LNCaP clone FGC (cell line): ENCODE data around the gene LYPD6.

ENCODE experiments used
- DNase-seq: peaks from one replicate; pipeline ENCODE4 v3.0.0-alpha.2; 2011; ENCODE audit warnings: low read depth
- H3K4me3 ChIP-seq: 2 replicates; pipeline ENCODE4 v1.5.1; 2011; ENCODE audit warnings: mild to moderate bottlenecking, low read depth, low read length, control low read depth
- CTCF ChIP-seq: IDR thresholded peaks from 2 replicates; pipeline ENCODE4 v1.5.1; 2012; ENCODE audit warnings: mild to moderate bottlenecking; ENCODE audit not compliant: control insufficient read depth, insufficient read depth; ENCODE audit errors: extremely low read depth

The LYPD6 gene

GRCh38 chr2:149375801-149376361 is 45.5 kb downstream of the LYPD6 start:
- DNase-seq, result no peak
- no peak for TF ChIP-seq CTCF
- H3K4me3 ChIP-seq, result no peak overlapping the region

GRCh38 chr2:149380205-149380604 is 49.8 kb downstream of the LYPD6 start:
- no peak for DNase-seq
- no peak overlapping the region for H3K4me3 ChIP-seq
- TF ChIP-seq CTCF, result no peak

- TF ChIP-seq CTCF, result no peak
- no peak overlapping the region for H3K4me3 ChIP-seq
- no peak for DNase-seq
Measured at GRCh38 chr2:149383340-149383739, 53.0 kb downstream of the LYPD6 start.

- TF ChIP-seq CTCF, result no peak
- DNase-seq, result no peak
- no peak overlapping the region for H3K4me3 ChIP-seq
Measured at GRCh38 chr2:149385350-149385749, 55.0 kb downstream of the LYPD6 start.

- DNase-seq, result no peak
- no peak for TF ChIP-seq CTCF
- H3K4me3 ChIP-seq, result no peak overlapping the region
Measured at GRCh38 chr2:149387411-149387810, 57.0 kb downstream of the LYPD6 start.

GRCh38 chr2:149388120-149388816 is 57.9 kb downstream of the LYPD6 start:
- H3K4me3 ChIP-seq, result no peak overlapping the region
- DNase-seq, result no peak
- TF ChIP-seq CTCF, result no peak
